HCT116 (cell line): ENCODE results near the gene EDN2. TPM values are rescaled to one million over a fixed set of nuclear protein-coding genes. Genes with fewer than 3 reads are reported as not detected.

ENCODE experiments used
- ATAC-seq: fragments of 200-7000 bp; cut with Tn5 transposase; 2 replicates; pipeline ENCODE4 v1.9.1; 2020; ENCODE audit warnings: mild to moderate bottlenecking, moderate library complexity
- BruUV-seq: library from RNA; stranded (reverse); fragments of 400-500 nt; replicated peaks from 2 replicates; lab custom pipeline; 2021; lab: Mats Ljungman, UMichigan
- CTCF ChIA-PET: fragments of 300-600 bp; sonication (Branson Sonifier 250); formaldehyde crosslinking; loops from one replicate; lab custom pipeline; 2021; ENCODE audit warnings: antibody characterized with exemption; lab: Charles Lee
- POLR2A ChIA-PET: fragments of 300-600, 350-600 bp; sonication (Branson Sonifier 250); formaldehyde crosslinking; loops from one replicate; lab custom pipeline; 2021; ENCODE audit warnings: antibody characterized with exemption; lab: Charles Lee
- RAD21 ChIA-PET, 2 experiments: fragments of 300-600 bp; sonication (Branson Sonifier 250); formaldehyde crosslinking; loops; one replicate each; lab custom pipeline; 2023; ENCODE audit warnings: low total read pairs in 2 of 2; ENCODE audit not compliant: uncharacterized antibody in 2 of 2, unreplicated experiment in 2 of 2, low non-redundant PET in 1 of 2; lab: Charles Lee
- DNase-seq: peaks from one replicate; pipeline ENCODE4 v3.0.0-alpha.2; 2010; ENCODE audit warnings: low read depth, low spot score
- H2AFZ ChIP-seq: fragments of 200-600 bp; shearing (Covaris generic), sonication (generic); 2 replicates; pipeline ENCODE4 v1.6.1; 2017; ENCODE audit warnings: low read depth, mixed run types, mixed read lengths, antibody characterized with exemption, low read length; ENCODE audit not compliant: poor library complexity, severe bottlenecking
- H3K27ac ChIP-seq: 2 replicates; pipeline ENCODE4 v1.5.1; 2012; ENCODE audit warnings: low read depth, low read length
- H3K27me3 ChIP-seq: fragments of 200-600 bp; sonication (generic); 2 replicates; pipeline ENCODE4 v1.6.1; 2016; ENCODE audit warnings: mixed run types, low read length, mixed read lengths; ENCODE audit not compliant: insufficient read depth
- H3K36me3 ChIP-seq, 2 experiments: fragments of 200-500 bp in 1 of 2; fragments of 200-600 bp in 1 of 2; sonication (Bioruptor generic) in 1 of 2; sonication (generic) in 1 of 2; 2 replicates each; pipeline versions ENCODE4 v1.5.1 to v1.6.1; 2014 to 2016; ENCODE audit warnings: low read length in 2 of 2, inconsistent platforms in 1 of 2, mixed read lengths in 1 of 2, mixed run types in 1 of 2; ENCODE audit not compliant: insufficient read depth in 2 of 2, control insufficient read depth in 1 of 2
- H3K4me1 ChIP-seq, 2 experiments: fragments of 200-600 bp in 1 of 2; sonication (generic) in 1 of 2; 2 replicates each; pipeline versions ENCODE4 v1.5.1 to v1.6.1; 2012 to 2017; ENCODE audit warnings: low read length in 2 of 2, inconsistent platforms in 1 of 2, mild to moderate bottlenecking in 1 of 2, mixed read lengths in 1 of 2, mixed run types in 1 of 2, moderate library complexity in 1 of 2; ENCODE audit not compliant: insufficient read depth in 2 of 2, control insufficient read depth in 1 of 2
- H3K4me2 ChIP-seq: fragments of 200-600 bp; sonication (generic); 2 replicates; pipeline ENCODE4 v1.6.1; 2017; ENCODE audit warnings: mixed run types, low read length, mixed read lengths
- H3K4me3 ChIP-seq, 2 experiments: fragments of 200-600 bp in 1 of 2; sonication (generic) in 1 of 2; replicated peaks in 1 of 2; 2 replicates each; pipeline ENCODE4 v1.5.1; 2011 to 2016; ENCODE audit warnings: low read length in 2 of 2, control low read depth in 1 of 2, low read depth in 1 of 2, mild to moderate bottlenecking in 1 of 2, mixed read lengths in 1 of 2, mixed run types in 1 of 2
- H3K79me2 ChIP-seq: fragments of 200-600 bp; sonication (generic); 2 replicates; pipeline ENCODE4 v1.6.1; 2017; ENCODE audit warnings: mild to moderate bottlenecking, mixed run types, low read length, moderate library complexity, mixed read lengths; ENCODE audit not compliant: insufficient read depth
- H3K9ac ChIP-seq: fragments of 200-600 bp; sonication (generic); 2 replicates; pipeline ENCODE4 v1.6.1; 2016; ENCODE audit warnings: low read length, mixed read lengths
- H3K9me2 ChIP-seq: fragments of 200-600 bp; sonication (generic), shearing (Covaris generic); 2 replicates; pipeline ENCODE4 v1.6.1; 2017; ENCODE audit warnings: mixed run types, mild to moderate bottlenecking, moderate library complexity; ENCODE audit not compliant: insufficient read depth
- H3K9me3 ChIP-seq, 2 experiments: fragments of 200-500 bp in 1 of 2; fragments of 200-600 bp in 1 of 2; sonication (Bioruptor generic) in 1 of 2; sonication (generic) in 1 of 2; 2 replicates each; pipeline ENCODE4 v1.6.1; 2014 to 2017; ENCODE audit warnings: low read length in 2 of 2, mixed read lengths in 2 of 2, inconsistent platforms in 1 of 2, low read depth in 1 of 2, mild to moderate bottlenecking in 1 of 2, mixed run types in 1 of 2, moderate library complexity in 1 of 2; ENCODE audit not compliant: control insufficient read depth in 1 of 2, insufficient read depth in 1 of 2
- H4K20me1 ChIP-seq: fragments of 200-600 bp; sonication (generic), shearing (Covaris generic); 2 replicates; pipeline ENCODE4 v1.6.1; 2017; ENCODE audit warnings: mixed run types, mild to moderate bottlenecking, moderate library complexity; ENCODE audit not compliant: insufficient read depth
- CBX3 ChIP-seq: IDR thresholded peaks from 2 replicates; pipeline ENCODE4 v1.6.1; 2012; ENCODE audit warnings: low read depth
- EGR1 ChIP-seq: IDR thresholded peaks from 2 replicates; pipeline ENCODE4 v1.6.1; 2012; ENCODE audit warnings: low read depth
- ELF1 ChIP-seq: IDR thresholded peaks from 2 replicates; pipeline ENCODE4 v1.6.1; 2012; ENCODE audit warnings: low read depth, borderline replicate concordance
- EZH2 ChIP-seq: fragments of 200-600 bp; sonication (generic); IDR thresholded peaks from 2 replicates; pipeline ENCODE4 v1.6.1; 2017; ENCODE audit warnings: antibody characterized with exemption, mixed run types
- FOSL1 ChIP-seq: IDR thresholded peaks from 2 replicates; pipeline ENCODE4 v1.6.1; 2012; ENCODE audit warnings: low read depth
- POLR2AphosphoS5 ChIP-seq: IDR thresholded peaks from 2 replicates; pipeline ENCODE4 v1.6.1; 2011; ENCODE audit warnings: mild to moderate bottlenecking, low read depth, low read length, moderate library complexity
- RAD21 ChIP-seq: IDR thresholded peaks from 2 replicates; pipeline ENCODE4 v1.6.1; 2012; ENCODE audit warnings: low read depth, mild to moderate bottlenecking
- SP1 ChIP-seq: IDR thresholded peaks from 2 replicates; pipeline ENCODE4 v1.6.1; 2012; ENCODE audit warnings: low read depth
- SRF ChIP-seq: IDR thresholded peaks from 2 replicates; pipeline ENCODE4 v1.6.1; 2012; ENCODE audit warnings: low read depth
- TCF7L2 ChIP-seq: IDR thresholded peaks from 2 replicates; pipeline ENCODE4 v1.7.0; 2011; ENCODE audit warnings: borderline replicate concordance, inconsistent platforms; ENCODE audit not compliant: insufficient read depth, insufficient read length; ENCODE audit errors: extremely low read depth
- YY1 ChIP-seq: IDR thresholded peaks from 2 replicates; pipeline ENCODE4 v1.6.1; 2011; ENCODE audit warnings: low read length, low read depth, moderate library complexity, mild to moderate bottlenecking; ENCODE audit not compliant: insufficient replicate concordance; ENCODE audit errors: extremely low read depth
- ZFX ChIP-seq: fragments of 450-650 bp; IDR thresholded peaks from 2 replicates; pipeline ENCODE4 v1.6.1; 2017
- ZNF274 ChIP-seq: fragments of 200-500 bp; sonication (Bioruptor generic); IDR thresholded peaks from 2 replicates; pipeline ENCODE4 v1.6.1; 2014; ENCODE audit warnings: mild to moderate bottlenecking, low read depth, low read length, inconsistent platforms
- intact Hi-C: fragments of 100-400 bp; cut with micrococcal nuclease; formaldehyde crosslinking; loops from 2 replicates; pipeline ENCODE4 v1.10.0; 2022
- total RNA-seq: library from RNA; stranded (reverse); gene quantifications from one replicate; pipeline ENCODE4 v1.2.1, GENCODE V29; 2021; ENCODE audit not compliant: unreplicated experiment
- TF ChIP-seq, protein P1 (sequence below): IDR thresholded peaks from 2 replicates; pipeline ENCODE4 v1.6.1; 2011; ENCODE audit warnings: mild to moderate bottlenecking, low read length, moderate library complexity; ENCODE audit not compliant: insufficient replicate concordance; ENCODE audit errors: extremely low read depth
- TF ChIP-seq, protein P2 (sequence below): IDR thresholded peaks from 2 replicates; pipeline ENCODE4 v1.6.1; 2012; ENCODE audit warnings: low read depth
- TF ChIP-seq, protein P3 (sequence below), 3 experiments: fragments of 200-600 bp in 1 of 3; sonication (generic) in 1 of 3; IDR thresholded peaks in 2 of 3; conservative IDR thresholded peaks in 1 of 3; 2 replicates each; pipeline ENCODE4 v1.5.1; 2012 to 2017; ENCODE audit warnings: low read depth in 2 of 3, low read length in 2 of 3, antibody characterized with exemption in 1 of 3, borderline replicate concordance in 1 of 3, control low read depth in 1 of 3, mild to moderate bottlenecking in 1 of 3, mixed read lengths in 1 of 3, mixed run types in 1 of 3, moderate library complexity in 1 of 3; ENCODE audit not compliant: insufficient read depth in 1 of 3
- TF ChIP-seq, protein P4 (sequence below): IDR thresholded peaks from 2 replicates; pipeline ENCODE4 v1.6.1; 2012

Gene EDN2
- total RNA-seq, 1 experiment from 2014 or later: not detected

DNA sequence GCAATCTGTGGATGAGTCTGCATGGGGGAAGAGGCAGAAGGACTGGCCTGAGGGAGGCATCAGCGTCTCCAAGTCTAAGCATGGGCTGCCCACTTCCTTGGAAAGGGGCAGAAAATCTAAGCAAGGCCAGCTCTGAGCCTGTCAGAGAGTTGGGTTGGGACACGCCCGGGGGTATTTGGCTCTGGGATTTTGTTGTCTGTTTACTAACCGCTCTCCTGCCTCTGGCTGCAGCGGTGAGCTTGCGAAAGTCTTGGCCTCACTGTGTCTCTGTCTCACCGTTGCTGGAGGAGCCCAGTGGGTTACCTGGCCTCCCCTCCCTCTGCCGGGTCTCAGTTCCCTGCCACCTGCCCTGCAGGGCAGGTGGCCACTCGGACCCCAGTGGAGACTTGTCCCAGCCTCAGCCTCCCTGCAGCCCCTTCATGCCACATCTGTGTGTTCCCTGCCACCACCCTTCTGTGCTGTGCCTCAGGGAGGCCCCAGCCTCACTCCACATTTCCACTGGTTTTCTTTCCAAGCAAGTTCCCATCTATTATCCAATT is 33.7 kb downstream of the EDN2 start:
- Histone ChIP-seq H3K9me3 (peaks cover 0 to under 1% of the 10 kb centered on the region in 2 experiments; a peak in 2 of 4 replicates), H3K79me2 (no peaks in the 10 kb centered on the region), H4K20me1 (no peaks in the 10 kb centered on the region), H3K4me3 (no peak overlapping the region), H3K9me2 (no peaks in the 10 kb centered on the region), H3K9ac (no peak overlapping the region), H2AFZ (no peak overlapping the region), H3K4me1 (no peaks in the 10 kb centered on the region), H3K36me3 (no peaks in the 10 kb centered on the region), H3K27ac (no peak overlapping the region), H3K27me3 (no peaks in the 10 kb centered on the region), H3K4me2 (no peak overlapping the region)
- ChIA-PET RAD21 (no interaction called here), POLR2A (no interaction called here), CTCF (no interaction called here)
- ATAC-seq: no peak
- DNase-seq: no peak
- BruUV-seq: no TSS peak
- intact Hi-C loops: no loop called here
- TF ChIP-seq ZNF274 (no peak), TCF7L2 (no peak), EZH2 (no peak), CBX3 (no peak), SRF (no peak), EGR1 (no peak), ZFX (no peak), ELF1 (no peak), RAD21 (no peak), FOSL1 (no peak), SP1 (no peak), POLR2AphosphoS5 (no peak), YY1 (no peak)
- TF ChIP-seq, protein P1, sequence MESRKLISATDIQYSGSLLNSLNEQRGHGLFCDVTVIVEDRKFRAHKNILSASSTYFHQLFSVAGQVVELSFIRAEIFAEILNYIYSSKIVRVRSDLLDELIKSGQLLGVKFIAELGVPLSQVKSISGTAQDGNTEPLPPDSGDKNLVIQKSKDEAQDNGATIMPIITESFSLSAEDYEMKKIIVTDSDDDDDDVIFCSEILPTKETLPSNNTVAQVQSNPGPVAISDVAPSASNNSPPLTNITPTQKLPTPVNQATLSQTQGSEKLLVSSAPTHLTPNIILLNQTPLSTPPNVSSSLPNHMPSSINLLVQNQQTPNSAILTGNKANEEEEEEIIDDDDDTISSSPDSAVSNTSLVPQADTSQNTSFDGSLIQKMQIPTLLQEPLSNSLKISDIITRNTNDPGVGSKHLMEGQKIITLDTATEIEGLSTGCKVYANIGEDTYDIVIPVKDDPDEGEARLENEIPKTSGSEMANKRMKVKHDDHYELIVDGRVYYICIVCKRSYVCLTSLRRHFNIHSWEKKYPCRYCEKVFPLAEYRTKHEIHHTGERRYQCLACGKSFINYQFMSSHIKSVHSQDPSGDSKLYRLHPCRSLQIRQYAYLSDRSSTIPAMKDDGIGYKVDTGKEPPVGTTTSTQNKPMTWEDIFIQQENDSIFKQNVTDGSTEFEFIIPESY: no peak
- TF ChIP-seq, protein P2, sequence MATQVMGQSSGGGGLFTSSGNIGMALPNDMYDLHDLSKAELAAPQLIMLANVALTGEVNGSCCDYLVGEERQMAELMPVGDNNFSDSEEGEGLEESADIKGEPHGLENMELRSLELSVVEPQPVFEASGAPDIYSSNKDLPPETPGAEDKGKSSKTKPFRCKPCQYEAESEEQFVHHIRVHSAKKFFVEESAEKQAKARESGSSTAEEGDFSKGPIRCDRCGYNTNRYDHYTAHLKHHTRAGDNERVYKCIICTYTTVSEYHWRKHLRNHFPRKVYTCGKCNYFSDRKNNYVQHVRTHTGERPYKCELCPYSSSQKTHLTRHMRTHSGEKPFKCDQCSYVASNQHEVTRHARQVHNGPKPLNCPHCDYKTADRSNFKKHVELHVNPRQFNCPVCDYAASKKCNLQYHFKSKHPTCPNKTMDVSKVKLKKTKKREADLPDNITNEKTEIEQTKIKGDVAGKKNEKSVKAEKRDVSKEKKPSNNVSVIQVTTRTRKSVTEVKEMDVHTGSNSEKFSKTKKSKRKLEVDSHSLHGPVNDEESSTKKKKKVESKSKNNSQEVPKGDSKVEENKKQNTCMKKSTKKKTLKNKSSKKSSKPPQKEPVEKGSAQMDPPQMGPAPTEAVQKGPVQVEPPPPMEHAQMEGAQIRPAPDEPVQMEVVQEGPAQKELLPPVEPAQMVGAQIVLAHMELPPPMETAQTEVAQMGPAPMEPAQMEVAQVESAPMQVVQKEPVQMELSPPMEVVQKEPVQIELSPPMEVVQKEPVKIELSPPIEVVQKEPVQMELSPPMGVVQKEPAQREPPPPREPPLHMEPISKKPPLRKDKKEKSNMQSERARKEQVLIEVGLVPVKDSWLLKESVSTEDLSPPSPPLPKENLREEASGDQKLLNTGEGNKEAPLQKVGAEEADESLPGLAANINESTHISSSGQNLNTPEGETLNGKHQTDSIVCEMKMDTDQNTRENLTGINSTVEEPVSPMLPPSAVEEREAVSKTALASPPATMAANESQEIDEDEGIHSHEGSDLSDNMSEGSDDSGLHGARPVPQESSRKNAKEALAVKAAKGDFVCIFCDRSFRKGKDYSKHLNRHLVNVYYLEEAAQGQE: no peak
- TF ChIP-seq, protein P3, sequence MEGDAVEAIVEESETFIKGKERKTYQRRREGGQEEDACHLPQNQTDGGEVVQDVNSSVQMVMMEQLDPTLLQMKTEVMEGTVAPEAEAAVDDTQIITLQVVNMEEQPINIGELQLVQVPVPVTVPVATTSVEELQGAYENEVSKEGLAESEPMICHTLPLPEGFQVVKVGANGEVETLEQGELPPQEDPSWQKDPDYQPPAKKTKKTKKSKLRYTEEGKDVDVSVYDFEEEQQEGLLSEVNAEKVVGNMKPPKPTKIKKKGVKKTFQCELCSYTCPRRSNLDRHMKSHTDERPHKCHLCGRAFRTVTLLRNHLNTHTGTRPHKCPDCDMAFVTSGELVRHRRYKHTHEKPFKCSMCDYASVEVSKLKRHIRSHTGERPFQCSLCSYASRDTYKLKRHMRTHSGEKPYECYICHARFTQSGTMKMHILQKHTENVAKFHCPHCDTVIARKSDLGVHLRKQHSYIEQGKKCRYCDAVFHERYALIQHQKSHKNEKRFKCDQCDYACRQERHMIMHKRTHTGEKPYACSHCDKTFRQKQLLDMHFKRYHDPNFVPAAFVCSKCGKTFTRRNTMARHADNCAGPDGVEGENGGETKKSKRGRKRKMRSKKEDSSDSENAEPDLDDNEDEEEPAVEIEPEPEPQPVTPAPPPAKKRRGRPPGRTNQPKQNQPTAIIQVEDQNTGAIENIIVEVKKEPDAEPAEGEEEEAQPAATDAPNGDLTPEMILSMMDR (IDR thresholded peaks at IDR 0.05 in 2 of 3, conservative IDR thresholded peaks at IDR 0.05 in 1 of 3; ENCODE audit: borderline replicate concordance in 1 of 3, insufficient read depth in 1 of 3, low read depth in 2 of 3, low read length in 2 of 3): no peak
- TF ChIP-seq, protein P4, sequence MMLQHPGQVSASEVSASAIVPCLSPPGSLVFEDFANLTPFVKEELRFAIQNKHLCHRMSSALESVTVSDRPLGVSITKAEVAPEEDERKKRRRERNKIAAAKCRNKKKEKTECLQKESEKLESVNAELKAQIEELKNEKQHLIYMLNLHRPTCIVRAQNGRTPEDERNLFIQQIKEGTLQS: no peak
- TF ChIP-seq, all 23 proteins: peak for 0
